ENCODE measurements around the gene EVL.

The EVL gene

DNA sequence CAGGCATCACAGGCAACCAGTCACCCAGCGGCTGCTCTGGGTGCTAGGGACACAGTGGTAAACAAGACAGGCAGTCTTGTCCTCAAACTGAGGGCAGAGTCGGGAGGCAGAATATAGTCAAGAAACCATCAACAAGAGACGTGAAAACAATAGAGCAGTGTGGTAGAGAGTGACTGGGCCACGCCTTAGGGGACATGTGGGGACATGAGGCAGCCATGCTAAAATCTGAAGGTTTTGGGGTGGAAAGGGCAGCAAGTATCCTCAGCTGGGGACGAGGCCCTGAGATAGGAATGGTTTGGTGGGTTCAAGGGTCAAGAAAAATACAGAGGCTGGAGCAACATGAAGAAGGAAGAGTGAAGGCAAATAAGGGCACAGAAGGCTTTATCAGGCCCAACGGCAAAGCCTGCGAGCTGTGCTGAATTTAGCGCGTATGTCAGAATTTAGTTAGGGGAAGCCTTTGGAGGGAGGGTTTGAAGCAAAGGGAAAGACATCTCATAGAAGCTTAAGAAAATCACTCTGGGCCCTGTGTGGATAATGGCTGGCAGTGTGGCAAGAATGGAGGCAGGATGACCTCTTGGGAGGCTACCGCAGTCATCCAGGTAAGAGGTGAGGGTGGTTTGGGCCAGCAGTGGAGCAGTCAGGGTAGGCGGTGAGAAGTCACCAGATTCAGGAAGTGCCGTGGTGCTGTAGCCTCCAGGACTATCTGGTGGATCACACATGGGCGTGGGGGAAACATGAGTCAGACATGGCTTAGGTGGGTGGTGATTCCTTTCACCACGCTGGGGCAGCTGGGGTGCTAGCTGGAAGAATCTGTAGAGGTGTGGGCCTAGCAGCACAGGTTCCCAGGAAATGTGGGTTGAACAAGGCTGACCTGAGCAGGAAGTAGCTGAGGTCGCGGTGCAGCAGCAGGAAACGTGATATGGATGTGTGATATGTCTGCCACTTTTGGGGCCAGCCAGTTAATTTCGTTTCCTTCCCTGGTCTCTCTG lies 3.0 kb downstream of the EVL start:
- peak; percentile 92 for DNase-seq

DNA sequence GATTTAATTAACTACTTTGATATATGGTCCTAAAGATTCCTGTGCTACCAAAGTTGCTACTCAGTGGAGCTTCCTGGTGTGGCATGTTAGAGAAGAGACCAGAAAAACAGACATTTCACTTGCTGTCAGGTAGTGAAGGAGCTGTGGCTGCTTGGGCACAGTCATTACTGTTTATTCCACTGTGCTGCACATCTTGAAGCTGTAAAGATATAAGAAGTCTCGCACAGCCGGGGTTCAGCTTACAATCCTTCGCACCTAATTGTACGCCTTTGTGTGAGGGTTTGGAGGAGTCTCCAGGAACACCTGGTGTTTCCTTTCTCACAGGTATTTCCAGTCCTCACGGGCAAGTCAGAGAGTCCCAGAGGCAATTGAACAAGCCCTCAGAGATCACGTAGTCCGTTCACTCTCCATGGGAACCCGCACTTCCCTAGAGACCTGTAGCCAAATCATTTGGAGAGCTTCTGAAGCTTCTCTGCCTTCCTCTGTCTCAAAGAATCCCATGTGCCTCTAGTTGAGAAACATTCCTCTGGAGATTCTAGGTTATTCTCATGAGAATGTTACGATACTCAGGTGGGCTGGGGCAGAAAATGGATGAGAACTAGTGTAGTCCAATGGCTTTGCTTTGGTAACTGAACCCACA lies 4.1 kb downstream of the EVL start:
- DNase-seq = no peak

DNA sequence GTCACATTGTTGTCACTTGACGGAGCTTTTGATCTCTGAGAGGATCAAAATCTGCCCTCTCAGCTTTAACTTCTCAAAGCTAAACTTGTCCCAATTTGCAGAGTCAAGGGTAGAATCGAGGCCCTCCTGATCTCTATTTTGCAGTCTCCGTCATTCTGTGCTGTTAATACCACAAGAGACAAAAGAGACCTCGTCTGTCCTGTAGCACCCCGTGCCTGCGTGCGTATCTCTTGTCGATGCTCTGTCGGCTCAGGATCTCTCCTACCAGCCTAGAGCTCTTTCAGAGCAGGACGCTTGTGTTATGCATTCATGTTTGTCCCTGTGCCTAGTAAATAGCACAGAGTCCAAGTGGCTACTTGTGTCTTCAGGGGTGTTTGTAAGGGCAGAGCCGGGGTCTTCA lies 5.1 kb downstream of the EVL start:
- DNase-seq = no peak

DNA sequence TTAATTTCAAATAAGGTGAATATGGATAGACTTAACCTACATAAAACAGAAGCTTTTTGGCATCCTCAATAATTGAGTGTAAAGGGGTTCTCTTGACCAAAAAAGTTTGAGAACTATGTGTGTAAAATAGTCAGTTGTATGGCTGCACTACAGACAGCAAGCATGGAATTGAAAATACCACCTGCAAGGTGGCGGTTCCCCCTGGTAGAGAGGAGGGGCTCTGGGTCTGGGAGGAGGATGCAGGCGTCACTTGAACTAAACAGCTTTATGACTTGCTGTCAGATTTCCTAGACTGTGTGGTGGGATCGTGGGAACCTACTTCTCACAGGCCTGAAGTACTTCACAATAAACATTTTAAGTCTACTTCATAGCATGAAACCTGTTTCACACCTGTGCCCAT lies 6.3 kb downstream of the EVL start:
- DNase-seq = no peak

DNA sequence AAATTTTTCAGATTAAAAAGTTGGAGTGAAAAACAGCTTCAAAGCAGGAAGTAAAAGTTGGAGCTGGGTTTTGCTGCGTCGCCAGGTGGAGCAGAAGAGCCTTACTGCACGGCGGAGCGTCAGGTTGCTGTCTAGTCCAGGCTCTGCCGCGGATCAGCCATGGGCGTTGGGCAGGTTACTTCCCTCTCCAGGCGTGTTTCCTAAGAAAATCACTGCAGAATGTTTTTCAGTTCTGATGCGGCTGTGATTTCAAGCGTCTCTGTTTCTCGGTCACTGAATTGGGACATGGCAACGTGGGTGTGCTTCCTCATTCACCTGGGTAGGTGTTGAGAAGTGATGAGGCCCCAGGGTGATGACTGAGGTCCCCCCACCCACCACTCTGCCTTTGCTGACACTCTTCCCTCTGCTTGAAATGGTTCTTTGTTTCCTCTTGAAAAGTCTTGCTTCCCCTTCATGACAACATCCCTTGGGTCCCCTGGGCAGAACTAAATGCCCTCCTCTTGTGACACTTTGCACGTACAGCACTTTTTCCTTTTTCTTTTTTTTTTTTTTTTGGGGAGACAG lies 7.6 kb downstream of the EVL start:
- peak; percentile 66 for DNase-seq

DNA sequence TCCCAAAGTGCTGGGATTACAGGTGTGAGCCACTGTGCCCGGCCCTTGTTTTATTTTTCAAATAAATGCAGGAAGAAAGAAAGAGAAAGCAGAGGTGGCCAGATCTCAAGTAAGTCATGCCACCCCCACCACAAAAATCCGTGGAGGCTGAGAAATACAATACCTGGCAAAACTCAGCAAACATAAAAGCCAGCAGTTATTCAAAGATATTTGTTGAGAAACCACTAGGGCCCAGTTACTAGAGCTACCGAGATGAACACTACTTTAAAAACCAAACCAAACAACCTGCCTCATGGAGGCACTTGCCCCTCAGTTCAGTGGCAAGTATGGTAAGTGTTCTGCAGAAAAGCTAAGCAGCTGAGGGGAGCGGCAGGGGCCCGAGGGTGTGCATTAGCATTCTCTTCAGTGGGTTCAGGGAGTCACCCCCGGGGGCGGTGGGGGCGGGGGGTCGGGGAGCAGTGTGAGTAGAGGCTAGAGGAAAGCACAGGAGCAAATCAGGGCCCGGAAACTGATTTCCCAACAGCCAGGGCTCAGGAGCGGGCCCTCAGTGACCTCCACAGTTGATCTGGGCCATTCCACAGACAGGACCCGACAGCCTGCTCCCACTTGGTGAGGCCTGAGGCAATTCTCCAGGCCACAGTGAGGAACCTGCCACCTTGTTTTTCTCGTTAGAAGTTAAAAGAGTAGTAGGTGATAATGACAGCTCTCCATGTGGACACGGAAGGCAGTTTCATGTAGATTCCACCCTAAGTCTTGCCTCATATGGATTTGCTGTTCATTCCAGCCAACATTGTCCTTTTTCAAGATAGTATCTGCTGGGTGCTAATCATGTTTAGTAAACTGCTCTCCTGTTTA lies 8.6 kb downstream of the EVL start:
- no peak for DNase-seq

DNA sequence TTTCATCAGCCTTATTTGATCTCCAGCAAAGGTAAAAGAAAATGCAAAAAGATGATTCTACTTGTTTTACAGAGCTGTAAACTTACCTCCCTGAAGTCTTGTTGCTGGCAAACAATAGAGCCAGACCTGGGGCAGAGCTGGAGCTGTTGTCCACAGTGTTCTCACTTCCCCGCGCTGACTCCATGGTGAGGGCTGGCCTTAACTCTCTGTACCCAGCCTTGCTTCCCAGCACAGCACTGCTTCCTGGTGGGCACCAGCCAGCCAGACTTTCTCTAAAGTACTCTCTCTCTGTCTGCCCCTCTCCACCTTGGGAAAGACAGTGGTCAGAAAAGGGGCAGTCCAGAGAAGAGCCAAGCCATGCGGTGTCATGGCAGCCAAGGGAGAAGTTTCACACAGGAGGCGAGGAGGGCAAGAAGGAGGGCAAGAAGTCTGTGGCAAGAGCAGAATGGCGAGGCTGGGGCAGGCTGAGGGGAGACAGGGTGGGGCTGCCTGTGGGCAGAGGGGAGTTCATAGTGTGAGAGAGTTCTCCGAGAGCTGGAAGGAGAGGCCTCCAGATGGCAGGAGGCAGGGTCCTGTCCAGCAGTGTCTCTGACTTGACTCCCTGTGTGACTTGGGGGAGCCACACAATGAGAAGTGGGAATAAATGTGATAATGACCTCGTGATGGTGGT lies 9.3 kb downstream of the EVL start:
- DNase-seq = no peak

DNA sequence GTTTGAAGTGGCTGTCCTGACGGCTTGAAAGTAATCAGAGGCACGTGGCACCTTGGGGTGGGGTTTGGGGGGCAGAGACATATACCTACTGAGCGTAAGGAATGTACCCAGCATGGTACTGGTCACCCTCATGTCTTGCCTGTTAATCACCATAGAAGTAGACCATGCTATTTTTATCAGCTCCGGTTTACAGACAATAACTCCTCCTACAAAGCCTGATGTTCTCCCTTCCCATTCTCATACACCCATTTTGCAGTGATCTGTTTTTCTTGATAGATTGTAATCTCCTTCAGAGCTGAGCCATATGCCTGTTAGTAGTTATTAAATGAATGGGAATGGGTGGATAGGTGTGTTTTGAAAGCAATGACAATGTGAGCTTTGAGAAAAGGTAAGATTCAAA lies 10.5 kb downstream of the EVL start:
- peak; percentile 60 for DNase-seq

DNA sequence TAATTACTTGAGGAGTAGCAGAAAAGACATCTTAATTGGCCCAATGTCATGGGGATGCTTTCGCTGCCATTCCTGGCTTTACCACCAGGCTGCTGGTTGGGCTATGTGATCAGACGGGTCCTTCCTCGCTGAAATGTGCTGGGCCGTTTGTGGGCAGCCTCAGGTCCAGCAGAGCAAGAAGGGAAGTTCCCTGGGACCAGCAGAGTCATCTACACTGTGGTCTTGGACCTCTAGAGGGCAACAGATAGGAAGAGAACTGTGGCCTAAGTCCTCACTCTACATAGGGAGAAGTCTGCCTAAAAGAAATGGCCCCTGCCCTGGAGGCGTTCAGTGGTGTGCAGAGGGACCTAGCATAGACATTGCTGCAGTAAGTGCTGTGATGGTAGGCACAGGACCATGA lies 10.9 kb downstream of the EVL start:
- DNase-seq = peak; percentile 88

DNA sequence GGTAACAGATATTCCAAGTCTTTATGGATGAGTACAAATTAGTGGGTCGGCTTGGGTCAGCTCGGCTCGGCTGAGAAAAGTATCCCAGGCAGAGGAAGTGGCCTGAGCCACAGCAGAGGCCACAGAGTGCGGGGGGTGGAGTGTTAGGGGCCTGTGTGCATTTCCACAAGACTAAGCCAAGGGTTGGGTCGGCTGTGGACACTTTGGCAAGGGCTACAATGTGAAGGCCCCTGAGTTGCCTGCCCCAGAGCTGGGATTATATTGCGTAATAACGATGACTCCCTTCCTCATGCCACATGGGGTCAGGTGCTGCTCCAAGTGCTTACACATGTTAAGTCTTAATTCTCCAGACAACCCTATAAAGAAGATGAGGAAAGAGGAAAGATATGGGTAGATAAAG lies 11.4 kb downstream of the EVL start:
- DNase-seq = peak; percentile 35

DNA sequence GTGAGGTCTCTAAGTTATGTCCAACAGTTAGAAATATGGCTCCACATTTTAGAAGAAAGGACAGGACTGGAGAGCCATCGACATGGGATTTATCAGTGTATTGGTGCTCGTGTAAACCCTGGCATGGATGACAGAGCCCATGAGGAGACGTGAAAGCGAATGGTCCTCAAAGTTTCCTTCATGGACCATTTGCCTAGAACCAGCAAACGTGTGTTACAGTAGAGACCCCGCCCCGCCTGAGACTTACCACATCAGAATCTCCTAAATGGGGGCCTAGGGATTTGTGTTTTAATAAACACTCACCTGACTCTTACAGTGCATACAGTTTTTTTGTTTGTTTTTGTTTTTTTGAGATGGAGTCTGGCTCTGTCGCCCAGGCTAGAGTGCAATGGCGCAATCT lies 12.2 kb downstream of the EVL start:
- DNase-seq = no peak

DNA sequence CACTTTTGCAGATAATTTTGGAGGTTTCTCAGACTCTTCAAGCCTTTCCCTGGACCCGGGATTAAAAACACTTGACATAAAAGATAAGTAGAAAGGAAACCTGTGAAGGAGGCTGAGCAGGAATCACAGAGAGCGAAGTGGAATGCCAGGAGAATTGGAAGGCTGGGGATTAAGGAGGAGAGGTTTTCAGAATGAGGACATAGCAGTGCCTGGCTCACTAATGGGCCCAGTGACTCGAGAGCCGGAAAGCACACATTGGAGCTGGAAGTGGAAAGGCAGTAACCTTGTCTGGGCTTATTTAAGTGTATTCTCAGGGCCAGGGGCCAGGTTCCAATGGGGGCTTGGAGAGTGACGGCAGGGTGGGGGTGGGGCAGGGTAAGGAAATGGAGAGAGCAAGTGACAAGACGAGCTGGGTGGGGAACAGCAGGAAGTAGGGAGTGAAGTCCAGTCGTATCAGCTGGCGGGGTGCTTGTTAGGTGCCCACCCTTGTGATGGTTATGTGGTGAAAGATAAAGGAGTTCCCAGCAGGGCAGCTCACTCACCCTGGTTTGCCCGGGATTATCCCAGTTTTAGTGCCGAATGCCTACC lies 13.1 kb downstream of the EVL start:
- DNase-seq = peak; percentile 58

DNA sequence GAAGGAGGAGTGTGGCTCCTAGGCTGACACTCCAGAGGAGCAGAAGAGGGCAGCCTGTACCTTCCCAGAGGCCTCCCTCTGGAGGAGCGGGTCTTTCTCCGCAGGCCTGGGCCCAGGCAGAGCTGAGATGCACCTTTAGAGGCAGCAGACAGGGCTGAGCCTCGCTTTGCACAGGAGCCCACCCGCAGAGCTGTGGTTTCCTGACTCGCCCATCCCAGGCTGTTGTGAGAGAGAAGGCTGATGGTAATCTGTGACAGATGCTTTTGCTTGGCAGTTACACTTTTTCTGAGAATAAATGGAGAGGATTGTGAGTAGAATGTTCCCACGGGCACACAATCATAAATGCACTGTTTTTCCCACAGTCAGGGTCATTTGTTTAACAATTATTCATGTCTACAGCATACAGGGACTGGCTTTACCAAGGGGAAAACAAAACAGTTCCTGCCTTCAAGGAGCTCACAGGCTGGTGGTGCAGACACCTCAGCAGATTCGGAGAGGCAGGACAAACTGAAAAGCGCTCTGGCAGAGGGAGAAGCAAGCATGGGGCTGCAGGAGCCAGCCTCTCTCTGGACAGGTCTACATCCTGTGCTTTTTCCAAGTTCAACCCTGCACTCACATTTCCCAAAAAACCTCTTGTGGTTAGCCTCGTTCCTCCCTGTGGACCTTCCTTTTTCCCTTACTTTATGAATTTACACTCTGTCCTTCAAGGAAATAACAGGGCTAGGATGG lies 13.9 kb downstream of the EVL start:
- peak; percentile 89 for DNase-seq

DNA sequence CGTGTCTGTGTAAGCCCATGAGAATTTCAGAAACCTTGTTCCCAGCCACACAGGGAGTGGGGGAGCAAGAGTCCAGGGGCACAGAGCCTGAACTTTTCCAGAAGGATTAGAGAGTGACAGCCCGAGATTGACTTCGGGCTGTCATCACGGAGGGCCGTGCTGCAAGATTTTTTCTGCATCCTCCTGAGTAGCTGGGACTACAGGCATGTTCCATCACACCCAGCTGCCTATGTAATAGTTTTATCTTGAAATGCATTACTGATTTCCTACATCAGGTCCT lies 14.4 kb downstream of the EVL start:
- no peak for DNase-seq

DNA sequence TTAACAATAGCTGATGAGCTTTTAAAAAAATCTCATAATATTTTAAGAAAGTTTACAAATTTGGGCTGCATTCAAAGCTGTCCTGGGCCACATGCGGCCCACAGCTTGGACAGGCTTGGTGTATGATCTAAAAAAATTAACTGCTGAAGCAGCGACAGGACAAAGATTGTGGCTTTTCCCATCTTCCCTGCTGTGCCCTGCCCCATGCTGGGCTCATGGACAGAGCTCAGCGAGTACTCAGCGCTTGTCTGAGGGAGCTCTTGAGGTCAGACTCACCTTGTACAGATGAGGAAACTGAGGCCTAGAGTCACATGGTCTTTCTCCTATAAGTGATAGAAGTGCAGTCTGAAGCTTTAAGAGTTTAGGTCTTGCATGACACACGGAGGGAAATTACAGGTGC lies 15.0 kb downstream of the EVL start:
- DNase-seq = no peak

DNA sequence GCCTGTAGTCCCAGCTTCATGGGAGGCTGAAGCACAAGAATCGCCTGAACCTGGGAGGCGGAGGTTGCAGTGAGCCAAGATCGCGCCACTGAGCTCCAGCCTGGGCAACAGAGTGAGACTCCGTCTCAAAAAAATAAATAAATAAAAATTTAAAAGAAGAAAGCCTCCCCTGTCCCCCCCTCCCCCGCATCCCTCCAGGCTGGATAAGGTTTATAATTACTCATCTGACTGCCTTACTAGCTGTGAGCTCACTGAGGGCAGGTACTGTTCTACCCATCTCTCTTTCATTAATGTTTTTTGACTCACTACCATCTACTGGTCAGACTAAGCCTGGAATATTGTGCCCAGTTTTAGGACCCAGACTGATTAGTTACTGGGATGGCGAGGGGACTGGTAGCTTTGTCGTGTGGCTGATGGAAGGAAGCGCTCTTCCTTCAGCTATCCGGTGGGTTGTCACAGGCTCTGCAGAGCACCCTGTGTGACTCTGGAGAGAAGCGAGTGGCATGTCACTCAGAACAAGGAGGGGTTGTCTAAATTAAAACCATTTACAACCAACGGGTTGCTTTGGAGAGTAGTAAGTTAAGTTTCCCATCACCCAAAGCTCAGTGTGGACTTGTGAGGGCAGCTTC lies 16.9 kb downstream of the EVL start:
- no peak for DNase-seq

DNA sequence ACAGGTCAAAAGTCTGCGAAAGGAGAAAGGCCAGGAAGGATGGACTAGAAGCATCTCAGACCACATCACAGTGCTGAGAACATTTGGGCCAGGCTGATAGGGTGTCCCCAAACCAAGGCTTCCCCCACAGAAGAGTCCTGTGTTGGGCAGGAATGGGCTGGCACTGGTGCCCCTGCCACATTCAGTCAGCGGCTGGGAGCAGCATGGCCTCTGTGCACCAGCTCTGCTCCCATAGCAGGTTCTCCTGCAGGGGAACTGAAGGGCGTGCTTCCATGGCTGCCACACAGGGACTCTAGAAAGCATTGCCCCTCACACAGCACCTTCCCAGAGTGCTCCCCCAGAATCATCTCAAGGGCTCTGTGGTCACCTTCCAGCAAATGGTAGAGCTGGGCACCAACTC lies 17.5 kb downstream of the EVL start:
- DNase-seq = no peak

DNA sequence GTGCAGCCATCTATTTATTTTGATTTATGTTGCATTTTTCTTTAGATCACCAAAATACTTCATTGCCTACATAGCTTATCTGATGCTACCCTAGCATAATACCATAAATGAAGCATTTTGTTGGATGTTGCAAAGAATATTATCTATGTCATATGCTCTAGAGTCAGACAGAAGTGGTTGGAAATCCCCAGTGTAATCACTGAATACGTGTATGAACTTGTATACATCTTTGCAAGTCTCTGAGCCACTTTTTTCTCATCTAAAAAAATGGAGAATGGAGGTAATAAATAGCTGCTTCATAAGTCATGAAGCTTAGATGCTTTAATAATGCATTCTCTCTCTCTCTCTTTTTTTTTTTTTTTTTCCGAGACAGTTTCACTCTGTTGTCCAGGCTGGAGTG lies 18.5 kb downstream of the EVL start:
- no peak for DNase-seq

DNA sequence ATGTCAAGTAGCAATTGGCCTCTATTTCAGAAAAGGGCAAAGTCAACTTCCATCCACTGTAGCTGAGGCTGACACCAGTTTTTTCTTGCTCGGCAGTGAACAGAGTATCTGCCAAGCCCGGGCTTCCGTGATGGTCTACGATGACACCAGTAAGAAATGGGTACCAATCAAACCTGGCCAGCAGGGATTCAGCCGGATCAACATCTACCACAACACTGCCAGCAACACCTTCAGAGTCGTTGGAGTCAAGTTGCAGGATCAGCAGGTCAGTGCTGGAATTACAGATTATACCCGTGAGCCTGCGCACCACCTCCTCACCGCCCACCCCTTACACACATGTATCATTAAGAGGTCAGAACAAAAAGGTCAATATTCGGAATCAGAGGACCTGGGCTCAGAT lies 19.4 kb downstream of the EVL start:
- DNase-seq = no peak

DNA sequence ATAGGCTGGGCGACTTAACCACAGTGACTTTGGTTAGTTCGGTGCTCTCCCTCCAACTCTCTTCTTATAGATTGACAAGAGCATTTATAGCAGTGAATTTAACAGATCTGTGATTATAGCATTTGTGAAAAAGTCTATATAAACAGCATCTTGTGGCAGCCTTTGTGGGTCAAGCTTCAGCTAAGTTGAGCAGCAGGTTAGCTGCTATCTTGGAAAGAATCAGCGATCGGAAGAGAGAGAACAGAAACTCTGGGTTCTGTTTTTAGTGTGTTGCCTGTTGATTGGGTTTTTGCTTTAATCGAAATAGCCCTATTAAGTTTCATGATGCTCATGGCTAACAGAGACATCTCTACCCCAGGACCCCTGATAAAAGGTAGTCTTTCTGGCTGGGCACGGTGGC lies 20.2 kb downstream of the EVL start:
- DNase-seq = no peak

DNA sequence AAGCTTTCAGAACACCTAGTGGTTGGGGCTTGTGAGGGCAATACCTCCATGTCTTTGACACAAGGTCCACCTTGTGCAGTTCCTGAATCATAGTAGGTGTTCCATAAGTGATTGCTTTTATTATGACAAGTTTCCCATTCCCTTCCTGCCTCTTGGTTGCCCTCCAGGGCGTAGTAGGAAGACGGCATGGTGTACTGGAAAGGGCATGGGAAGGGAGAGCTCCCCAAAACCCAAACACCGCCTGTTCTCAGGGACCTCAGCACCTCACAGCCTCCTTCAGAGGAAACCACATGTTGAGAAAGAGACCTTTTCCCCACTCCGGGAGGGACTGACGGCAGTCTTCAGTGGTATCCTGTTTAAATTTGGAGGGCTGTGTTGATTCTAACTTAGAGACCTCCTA lies 21.1 kb downstream of the EVL start:
- DNase-seq = no peak
